Neural progenitor cell (in vitro differentiated cells): ENCODE data around the gene DTNBP1. TPM values are rescaled to one million over a fixed set of nuclear protein-coding genes. Genes with fewer than 3 reads are reported as not detected.

Experiments used
- DNase-seq: peaks from one replicate; pipeline ENCODE4 v3.0.0-alpha.2; 2016; ENCODE audit warnings: low spot score
- H2AFZ ChIP-seq: fragments of 200-600 bp; sonication (generic); replicated peaks from 2 replicates; pipeline ENCODE4 v1.6.1; 2016; ENCODE audit warnings: antibody characterized with exemption
- H3F3A ChIP-seq: fragments of 200-600 bp; sonication (generic); 2 replicates; pipeline ENCODE4 v1.6.1; 2016; ENCODE audit warnings: antibody characterized with exemption, low read depth
- H3K27ac ChIP-seq: fragments of 200-600 bp; sonication (generic); 2 replicates; pipeline ENCODE4 v1.5.1; 2016; ENCODE audit warnings: mild to moderate bottlenecking
- H3K27me3 ChIP-seq: fragments of 200-600 bp; sonication (generic); 2 replicates; pipeline ENCODE4 v1.6.1; 2016; ENCODE audit warnings: mild to moderate bottlenecking, moderate library complexity
- H3K36me3 ChIP-seq: fragments of 200-600 bp; sonication (generic); 2 replicates; pipeline ENCODE4 v1.5.1; 2016
- H3K4me1 ChIP-seq: fragments of 200-600 bp; sonication (generic); 2 replicates; pipeline ENCODE4 v1.6.1; 2016; ENCODE audit warnings: mixed run types
- H3K4me2 ChIP-seq: fragments of 200-600 bp; sonication (generic); 2 replicates; pipeline ENCODE4 v1.6.1; 2016
- H3K4me3 ChIP-seq: fragments of 200-600 bp; sonication (generic); 2 replicates; pipeline ENCODE4 v1.5.1; 2016
- H3K79me2 ChIP-seq: fragments of 200-600 bp; sonication (generic); 2 replicates; pipeline ENCODE4 v1.6.1; 2016; ENCODE audit warnings: low read depth
- H3K9ac ChIP-seq: fragments of 200-600 bp; sonication (generic); 2 replicates; pipeline ENCODE4 v1.6.1; 2016
- H3K9me3 ChIP-seq: fragments of 200-600 bp; sonication (generic); 2 replicates; pipeline ENCODE4 v1.5.1; 2016; ENCODE audit warnings: low read depth
- H4K20me1 ChIP-seq: fragments of 200-600 bp; sonication (generic); 2 replicates; pipeline ENCODE4 v1.6.1; 2016; ENCODE audit warnings: low read depth
- H3K27ac Mint-ChIP-seq: 3 replicates; pipeline ENCODE4 v1.8.0; 2021; ENCODE audit warnings: mixed read lengths
- H3K27me3 Mint-ChIP-seq: 2 replicates; pipeline ENCODE4 v1.8.0; 2022; ENCODE audit warnings: low read depth, mild to moderate bottlenecking, inconsistent platforms, moderate library complexity, mixed read lengths; ENCODE audit not compliant: insufficient read depth
- H3K36me3 Mint-ChIP-seq: 3 replicates; pipeline ENCODE4 v1.8.0; 2021; ENCODE audit warnings: mixed read lengths
- H3K4me1 Mint-ChIP-seq: 3 replicates; pipeline ENCODE4 v1.8.0; 2021; ENCODE audit warnings: mixed read lengths
- H3K4me3 Mint-ChIP-seq: 3 replicates; pipeline ENCODE4 v1.8.0; 2021; ENCODE audit warnings: mild to moderate bottlenecking, moderate library complexity, mixed read lengths
- H3K9me3 Mint-ChIP-seq: 3 replicates; pipeline ENCODE4 v1.8.0; 2020; ENCODE audit warnings: mixed read lengths
- CTCF ChIP-seq: fragments of 200-600 bp; sonication (generic); IDR thresholded peaks from 2 replicates; pipeline ENCODE4 v1.5.1; 2017; ENCODE audit warnings: antibody characterized with exemption, mild to moderate bottlenecking
- EZH2 ChIP-seq: fragments of 200-600 bp; sonication (generic); IDR thresholded peaks from 2 replicates; pipeline ENCODE4 v1.6.1; 2017; ENCODE audit warnings: antibody characterized with exemption, mild to moderate bottlenecking, moderate library complexity
- EZH2phosphoT487 ChIP-seq: fragments of 200-600 bp; sonication (generic); IDR thresholded peaks from 2 replicates; pipeline ENCODE4 v1.6.1; 2017; ENCODE audit warnings: antibody characterized with exemption
- total RNA-seq: library from RNA; depleted of rRNA; stranded (reverse); fragments of >200 nt; gene quantifications from 2 replicates; pipeline ENCODE4 v1.2.3, GENCODE V29; 2015; ENCODE audit warnings: low replicate concordance

Gene DTNBP1
- total RNA-seq, 1 donor from 2014 or later: 4.5 TPM

- Histone ChIP-seq H3K4me2 (no peak overlapping the region), H3F3A (no peaks in the 10 kb centered on the region), H3K9me3 (no peaks in the 10 kb centered on the region), H3K9ac (no peak overlapping the region), H3K4me1 (no peaks in the 10 kb centered on the region), H3K36me3 (no peaks in the 10 kb centered on the region), H3K79me2 (no peaks in the 10 kb centered on the region), H2AFZ (no peak overlapping the region), H4K20me1 (no peaks in the 10 kb centered on the region), H3K27me3 (no peaks in the 10 kb centered on the region), H3K27ac (no peak overlapping the region), H3K4me3 (no peak overlapping the region)
- no peak for DNase-seq
- H3K27ac Mint-ChIP-seq: no peak overlapping the region
- peaks cover 3% of the 10 kb centered on the region for H3K4me1 Mint-ChIP-seq
- H3K36me3 Mint-ChIP-seq: peaks cover 51% of the 10 kb centered on the region
- H3K27me3 Mint-ChIP-seq: peaks cover 11% of the 10 kb centered on the region
- TF ChIP-seq EZH2: no peak
- no peak for TF ChIP-seq EZH2phosphoT487
- H3K9me3 Mint-ChIP-seq: peaks cover 40% of the 10 kb centered on the region
- H3K4me3 Mint-ChIP-seq: no peak overlapping the region
Observed at GRCh38 chr6:15527838-15528617, 134.8 kb downstream of the DTNBP1 start.

- no peak overlapping the region for H3K4me3 ChIP-seq
- Mint-ChIP-seq H3K4me1 (peaks cover 3% of the 10 kb centered on the region), H3K9me3 (peaks cover 43% of the 10 kb centered on the region), H3K4me3 (no peak overlapping the region), H3K27me3 (peaks cover 10% of the 10 kb centered on the region), H3K36me3 (peaks cover 65% of the 10 kb centered on the region), H3K27ac (no peak overlapping the region)
- no peak for DNase-seq
- no peaks in the 10 kb centered on the region for H4K20me1 ChIP-seq
- H2AFZ ChIP-seq: no peak overlapping the region
- H3K79me2 ChIP-seq: no peaks in the 10 kb centered on the region
- TF ChIP-seq EZH2 (no peak), CTCF (no peak), EZH2phosphoT487 (no peak)
- H3K4me1 ChIP-seq: no peaks in the 10 kb centered on the region
- no peak overlapping the region for H3K27ac ChIP-seq
- no peak overlapping the region for H3K4me2 ChIP-seq
- H3K9me3 ChIP-seq: no peaks in the 10 kb centered on the region
- H3K9ac ChIP-seq: no peak overlapping the region
- H3K36me3 ChIP-seq: no peaks in the 10 kb centered on the region
- no peaks in the 10 kb centered on the region for H3F3A ChIP-seq
- H3K27me3 ChIP-seq: no peaks in the 10 kb centered on the region
Observed at GRCh38 chr6:15526212-15526701, 136.6 kb downstream of the DTNBP1 start.

- H3K27me3 Mint-ChIP-seq: peaks cover 10% of the 10 kb centered on the region
- H3K4me3 Mint-ChIP-seq: no peak overlapping the region
- no peaks in the 10 kb centered on the region for H3F3A ChIP-seq
Observed at GRCh38 chr6:15524861-15525401, 137.9 kb downstream of the DTNBP1 start.

More at GRCh38 chr6:15524861-15525401, 137.9 kb downstream of the DTNBP1 start:
- Mint-ChIP-seq H3K4me1 (peaks cover 3% of the 10 kb centered on the region), H3K9me3 (peaks cover 43% of the 10 kb centered on the region), H3K36me3 (peaks cover 74% of the 10 kb centered on the region), H3K27ac (no peak overlapping the region)
- Histone ChIP-seq H3K4me1 (no peaks in the 10 kb centered on the region), H3K9me3 (no peaks in the 10 kb centered on the region), H3K27ac (no peak overlapping the region), H3K4me3 (no peak overlapping the region), H2AFZ (no peak overlapping the region), H3K9ac (no peak overlapping the region), H3K36me3 (peaks cover 3% of the 10 kb centered on the region), H3K4me2 (no peak overlapping the region), H4K20me1 (no peaks in the 10 kb centered on the region), H3K27me3 (no peaks in the 10 kb centered on the region), H3K79me2 (no peaks in the 10 kb centered on the region)
- no peak for DNase-seq
- no peak for TF ChIP-seq EZH2phosphoT487
- TF ChIP-seq EZH2: no peak
- no peak for TF ChIP-seq CTCF
